Fibroblast of the aortic adventitia (primary cell): Measurements from ENCODE around the gene MEG3. TPM values are rescaled to one million over a fixed set of nuclear protein-coding genes. Genes with fewer than 3 reads are reported as not detected.

Experiments used
- DNase-seq: peaks from one replicate; pipeline ENCODE4 v3.0.0-alpha.2; 2010; ENCODE audit warnings: low read depth
- H3K4me3 ChIP-seq: 2 replicates; pipeline ENCODE4 v1.5.1; 2011; ENCODE audit warnings: low read depth, mild to moderate bottlenecking, control low read depth, low read length, moderate library complexity
- total RNA-seq: library from RNA; depleted of rRNA; stranded (reverse); fragments of >200 nt; gene quantifications from 2 replicates; pipeline ENCODE4 v1.2.3, GENCODE V29; 2012; ENCODE audit warnings: low replicate concordance
- TF ChIP-seq, protein P1 (sequence below): IDR thresholded peaks from 2 replicates; pipeline ENCODE4 v1.5.1; 2011; ENCODE audit warnings: mild to moderate bottlenecking, low read length, control low read depth, inconsistent platforms; ENCODE audit not compliant: insufficient read depth

The MEG3 gene
- total RNA-seq, 1 donor, result 155 TPM

- TF ChIP-seq, protein P1, sequence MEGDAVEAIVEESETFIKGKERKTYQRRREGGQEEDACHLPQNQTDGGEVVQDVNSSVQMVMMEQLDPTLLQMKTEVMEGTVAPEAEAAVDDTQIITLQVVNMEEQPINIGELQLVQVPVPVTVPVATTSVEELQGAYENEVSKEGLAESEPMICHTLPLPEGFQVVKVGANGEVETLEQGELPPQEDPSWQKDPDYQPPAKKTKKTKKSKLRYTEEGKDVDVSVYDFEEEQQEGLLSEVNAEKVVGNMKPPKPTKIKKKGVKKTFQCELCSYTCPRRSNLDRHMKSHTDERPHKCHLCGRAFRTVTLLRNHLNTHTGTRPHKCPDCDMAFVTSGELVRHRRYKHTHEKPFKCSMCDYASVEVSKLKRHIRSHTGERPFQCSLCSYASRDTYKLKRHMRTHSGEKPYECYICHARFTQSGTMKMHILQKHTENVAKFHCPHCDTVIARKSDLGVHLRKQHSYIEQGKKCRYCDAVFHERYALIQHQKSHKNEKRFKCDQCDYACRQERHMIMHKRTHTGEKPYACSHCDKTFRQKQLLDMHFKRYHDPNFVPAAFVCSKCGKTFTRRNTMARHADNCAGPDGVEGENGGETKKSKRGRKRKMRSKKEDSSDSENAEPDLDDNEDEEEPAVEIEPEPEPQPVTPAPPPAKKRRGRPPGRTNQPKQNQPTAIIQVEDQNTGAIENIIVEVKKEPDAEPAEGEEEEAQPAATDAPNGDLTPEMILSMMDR, result no peak
- peak; percentile 25 for DNase-seq
- no peak overlapping the region for H3K4me3 ChIP-seq
These were observed 45.6 kb downstream of the MEG3 start for GRCh38 chr14:100871234-100872186.

GRCh38 chr14:100872259-100873095 lies 46.6 kb downstream of the MEG3 start:
- TF ChIP-seq, protein P1, result no peak
- no peak overlapping the region for H3K4me3 ChIP-seq
- no peak for DNase-seq

DNA sequence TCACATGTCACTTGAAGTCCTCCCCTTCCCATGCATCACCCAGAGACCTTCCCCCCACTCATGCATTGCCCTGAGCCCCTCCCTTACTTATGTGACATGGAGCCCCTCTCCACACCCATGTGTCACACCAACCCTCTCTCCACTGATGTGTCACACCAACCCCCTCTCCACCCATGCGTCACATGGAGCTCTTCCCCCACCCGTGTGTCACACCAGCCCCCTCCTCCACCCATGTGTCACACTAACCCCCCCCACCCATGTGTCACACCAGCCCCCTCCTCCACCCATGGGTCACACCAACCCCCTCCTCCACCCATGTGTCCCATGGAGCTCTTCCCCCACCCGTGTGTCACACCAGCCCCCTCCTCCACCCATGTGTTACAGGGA lies 47.2 kb downstream of the MEG3 start:
- TF ChIP-seq, protein P1, result no peak
- DNase-seq, result no peak
- no peak overlapping the region for H3K4me3 ChIP-seq

DNA sequence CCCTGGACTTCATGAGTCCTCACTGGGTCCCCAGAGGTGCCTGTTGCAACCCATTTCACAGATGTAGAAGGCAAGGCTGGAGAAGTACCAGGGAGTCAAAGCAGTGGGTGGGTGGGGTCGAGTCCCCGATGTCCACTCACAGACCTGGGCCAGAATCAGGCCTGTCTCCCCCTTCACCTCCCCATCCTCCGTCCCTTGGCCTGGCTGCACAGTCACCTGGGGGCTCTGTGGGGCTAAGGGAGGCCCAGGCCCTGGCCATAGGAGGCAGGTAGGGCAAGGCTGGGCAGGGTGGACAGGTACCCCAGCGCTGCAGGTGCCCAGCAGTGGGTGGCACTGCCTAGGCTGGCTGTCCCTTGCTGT lies 48.1 kb downstream of the MEG3 start:
- H3K4me3 ChIP-seq, result no peak overlapping the region
- TF ChIP-seq, protein P1, result no peak
- DNase-seq, result no peak

DNA sequence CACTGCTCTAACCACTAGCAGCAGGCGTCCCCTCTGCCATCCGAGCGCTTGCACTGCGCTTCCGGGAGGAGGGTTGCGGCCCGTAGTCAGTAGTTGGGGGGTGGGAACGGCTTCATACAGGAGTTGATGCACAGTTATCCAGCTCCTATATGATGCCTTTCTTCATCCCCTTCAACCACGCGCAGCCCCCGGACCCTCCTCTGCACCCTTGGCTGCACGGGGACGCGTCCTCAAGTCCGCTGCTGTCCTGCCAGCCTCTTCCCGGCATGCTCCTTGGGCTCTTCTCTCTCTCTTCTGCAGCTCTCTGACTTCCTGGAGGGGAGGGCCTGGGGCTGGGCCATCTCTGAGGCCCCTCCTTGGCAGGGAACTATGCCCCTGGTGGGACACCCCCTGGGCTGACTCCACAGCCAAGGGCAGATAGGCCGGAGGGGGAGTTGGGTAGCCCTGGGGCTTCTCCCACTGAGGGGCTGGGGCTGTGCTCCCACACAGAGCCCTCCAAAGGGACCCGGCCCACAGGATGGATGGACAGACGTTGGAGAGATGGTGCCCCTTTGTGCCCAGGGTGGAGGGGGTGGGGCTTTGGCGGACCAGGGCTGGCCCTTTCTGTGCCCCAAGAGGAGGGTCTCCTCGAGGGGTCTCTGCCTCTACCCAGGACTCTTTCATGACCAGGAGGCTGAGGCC lies 48.6 kb downstream of the MEG3 start:
- no peak overlapping the region for H3K4me3 ChIP-seq
- no peak for DNase-seq
- TF ChIP-seq, protein P1, result no peak

DNA sequence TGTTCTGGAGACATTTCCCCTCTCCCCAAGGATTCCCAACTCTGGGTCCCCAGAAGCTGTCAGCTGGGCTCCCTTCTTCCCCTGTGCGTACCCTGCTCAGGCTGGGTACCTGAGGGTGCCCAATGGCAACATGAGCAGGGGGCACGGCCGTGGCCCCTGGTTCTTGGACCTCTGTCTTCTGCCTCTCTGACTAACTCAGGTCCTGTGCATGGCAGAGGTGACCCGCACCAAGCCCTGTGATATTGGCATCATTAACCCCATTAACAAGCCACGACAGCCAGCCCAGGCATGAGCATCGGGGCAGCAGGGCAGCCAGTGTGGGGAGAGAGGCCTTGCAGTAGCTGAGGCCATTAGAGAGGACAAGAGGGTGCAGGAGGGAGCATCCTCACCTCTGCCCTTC lies 49.2 kb downstream of the MEG3 start:
- TF ChIP-seq, protein P1, result no peak
- no peak for DNase-seq
- no peak overlapping the region for H3K4me3 ChIP-seq
